GM23338 (cell line): ENCODE results near the gene CCDC144A.
"Not testable (repeated sequence)": the region's sequence is repeated elsewhere in the genome, so short reads cannot be mapped to it uniquely, and the experiment has no call there.

Experiments
- CTCF ChIP-seq, 2 experiments: fragments of 200-600 bp in 1 of 2; sonication (generic) in 1 of 2; conservative IDR thresholded peaks; 2 replicates each; pipeline versions ENCODE4 v1.5.1 to v1.6.1; 2016 to 2017; ENCODE audit warnings: antibody characterized with exemption in 2 of 2, low read depth in 2 of 2, mild to moderate bottlenecking in 2 of 2, moderate library complexity in 1 of 2
- ETS1 ChIP-seq: IDR thresholded peaks from 2 replicates; pipeline ENCODE4 v1.6.1; 2016; ENCODE audit warnings: antibody characterized with exemption
- EZH2 ChIP-seq: fragments of 200-600 bp; sonication (generic); IDR thresholded peaks from one replicate; pipeline ENCODE4 v1.8.0; 2017; ENCODE audit warnings: antibody characterized with exemption, mild to moderate bottlenecking, low read depth; ENCODE audit not compliant: unreplicated experiment
- EZH2phosphoT487 ChIP-seq: fragments of 200-600 bp; sonication (generic); IDR thresholded peaks from one replicate; pipeline ENCODE4 v1.8.1; 2018; ENCODE audit warnings: antibody characterized with exemption; ENCODE audit not compliant: unreplicated experiment
- REST ChIP-seq: IDR thresholded peaks from one replicate; pipeline ENCODE4 v1.6.1; 2018; ENCODE audit warnings: antibody characterized with exemption; ENCODE audit not compliant: unreplicated experiment
- STAT1 ChIP-seq: IDR thresholded peaks from one replicate; pipeline ENCODE4 v1.6.1; 2016; ENCODE audit warnings: antibody characterized with exemption; ENCODE audit not compliant: unreplicated experiment
- ZNF331 ChIP-seq: fragments of 250-450 bp; sonication (Bioruptor Pico); IDR thresholded peaks from 2 replicates; pipeline ENCODE4 v1.5.0; 2020; ENCODE audit warnings: low read depth, mild to moderate bottlenecking, moderate library complexity

- TF ChIP-seq REST; CTCF (conservative IDR thresholded peaks at IDR 0.05; ENCODE audit: low read depth in 2 of 2); ETS1; EZH2; ZNF331 (CRISPR knock-in tag); EZH2phosphoT487; STAT1: not testable (repeated sequence)
Observed at GRCh38 chr17:16817940-16818339, 127.9 kb downstream of the CCDC144A start.
